ENCODE measurements around the gene EYS. TPM values are rescaled to one million over a fixed set of nuclear protein-coding genes. Genes with fewer than 3 reads are reported as not detected.
"Not testable (repeated sequence)": the region's sequence is repeated elsewhere in the genome, so short reads cannot be mapped to it uniquely, and the experiment has no call there.

Gene EYS
- total and polyA plus RNA-seq, 4 donors: 0.53 to 4.5 (median 2.4) TPM

DNA sequence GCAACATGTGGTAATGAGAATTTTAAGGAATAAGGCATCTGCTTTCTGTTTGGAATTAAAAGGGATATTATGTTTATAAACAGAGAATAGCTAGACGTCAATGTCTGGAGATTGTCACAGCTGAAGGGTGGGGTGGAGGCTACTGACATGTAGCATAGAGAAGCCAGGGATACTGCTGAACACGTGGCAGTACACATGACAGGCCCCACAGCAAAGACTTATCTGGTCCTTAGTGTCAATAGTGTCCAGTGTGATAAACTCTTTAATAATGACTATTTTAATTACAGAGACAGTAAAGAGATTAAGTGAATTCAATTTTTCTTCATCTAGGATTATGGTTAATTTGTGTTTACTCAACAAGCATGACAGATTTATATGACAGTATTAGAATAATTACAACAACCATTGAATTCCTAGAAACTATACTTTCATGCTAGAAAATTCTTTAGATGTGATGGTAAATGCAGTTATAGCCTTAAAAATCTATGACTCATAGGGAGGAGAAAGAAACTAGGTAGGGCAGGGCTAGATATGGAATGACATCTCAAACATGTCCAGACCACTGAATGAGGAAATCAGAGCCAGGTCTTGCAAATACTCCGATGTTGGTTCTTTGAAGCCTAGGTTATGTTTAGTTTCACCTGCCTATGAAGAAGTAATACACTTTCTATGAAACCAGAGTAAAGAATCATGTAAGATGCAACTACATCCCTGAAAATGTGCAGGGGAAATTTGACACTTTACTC lies 1671.9 kb downstream of the EYS start:
- Histone ChIP-seq H3K36me3 (ENCODE audit: control insufficient read depth, insufficient read depth, low read length) (no peaks in the 10 kb centered on the region), H3K9me3 (ENCODE audit: control insufficient read depth, insufficient read depth, low read length) (peaks cover 1% of the 10 kb centered on the region), H3K4me1 (ENCODE audit: control insufficient read depth, insufficient read depth, low read length) (no peaks in the 10 kb centered on the region), H3K27ac (ENCODE audit: low read depth, low read length) (no peak overlapping the region), H3K27me3 (ENCODE audit: control insufficient read depth, insufficient read depth, low read length) (no peaks in the 10 kb centered on the region), H3K4me3 (ENCODE audit: low read depth, low read length) (no peak overlapping the region)
- WGBS (ENCODE audit: insufficient coverage): 82% methylated on average over 1 of the region's 3 CpGs
- no peak for DNase-seq (ENCODE audit: low read depth in 4 of 6, low spot score in 6 of 6)

DNA sequence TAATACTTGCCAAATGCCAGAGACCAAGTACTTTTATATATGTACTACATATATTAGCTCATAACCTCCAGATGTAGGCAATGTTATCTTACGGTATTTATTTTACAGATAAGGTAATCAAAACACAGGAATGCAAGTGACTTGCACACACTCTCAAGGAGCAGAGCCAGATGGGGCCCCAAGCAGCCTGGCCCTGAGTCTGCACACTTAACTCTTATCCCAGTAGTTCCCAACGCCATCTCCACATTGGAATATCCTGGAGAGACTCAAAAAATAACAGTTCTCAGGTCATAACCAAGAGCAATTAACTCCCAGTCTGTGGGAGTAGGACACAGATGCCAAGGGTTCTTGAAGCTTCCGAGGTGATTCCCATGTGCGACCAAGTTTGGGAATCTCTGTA lies 1672.7 kb downstream of the EYS start:
- WGBS (ENCODE audit: insufficient coverage): 100% methylated on average over 1 of the region's 4 CpGs
- Histone ChIP-seq H3K4me3 (ENCODE audit: low read depth, low read length) (no peak overlapping the region), H3K27me3 (ENCODE audit: control insufficient read depth, insufficient read depth, low read length) (no peaks in the 10 kb centered on the region), H3K4me1 (ENCODE audit: control insufficient read depth, insufficient read depth, low read length) (no peaks in the 10 kb centered on the region), H3K9me3 (ENCODE audit: control insufficient read depth, insufficient read depth, low read length) (peaks cover 1% of the 10 kb centered on the region), H3K36me3 (ENCODE audit: control insufficient read depth, insufficient read depth, low read length) (no peaks in the 10 kb centered on the region), H3K27ac (ENCODE audit: low read depth, low read length) (no peak overlapping the region)
- no peak for DNase-seq (ENCODE audit: low read depth in 4 of 6, low spot score in 6 of 6)

- not testable (repeated sequence) for H3K27ac ChIP-seq (ENCODE audit: low read depth, low read length); H3K4me3 ChIP-seq (ENCODE audit: low read depth, low read length); H3K4me1 ChIP-seq (ENCODE audit: control insufficient read depth, insufficient read depth, low read length); H3K27me3 ChIP-seq (ENCODE audit: control insufficient read depth, insufficient read depth, low read length); DNase-seq (ENCODE audit: low read depth in 4 of 6, low spot score in 6 of 6); H3K36me3 ChIP-seq (ENCODE audit: control insufficient read depth, insufficient read depth, low read length); H3K9me3 ChIP-seq (ENCODE audit: control insufficient read depth, insufficient read depth, low read length)
- 97% methylated on average over 20 of the region's 21 CpGs for WGBS (ENCODE audit: insufficient coverage)
Measured at GRCh38 chr6:64030950-64031618, 1675.9 kb downstream of the EYS start.

DNA sequence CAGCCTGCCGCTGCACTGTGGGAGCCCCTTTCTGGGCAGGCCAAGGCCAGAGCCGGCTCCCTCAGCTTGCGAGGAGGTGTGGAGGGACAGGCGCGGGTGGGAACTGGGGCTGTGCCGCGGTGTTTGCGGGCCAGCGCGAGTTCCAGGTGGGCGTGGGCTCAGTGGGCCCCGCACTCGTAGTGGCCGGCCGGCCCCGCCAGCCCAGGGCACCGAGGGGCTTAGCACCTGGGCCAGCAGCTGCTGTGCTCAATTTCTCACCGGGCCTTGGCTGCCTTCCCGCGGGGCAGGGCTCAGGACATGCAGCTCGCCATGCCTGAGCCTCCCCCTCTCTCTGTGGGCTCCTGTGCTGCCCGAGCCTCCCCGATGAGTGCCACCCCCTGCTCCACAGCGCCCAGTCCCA lies 1683.3 kb downstream of the EYS start:
- no peaks in the 10 kb centered on the region for H3K9me3 ChIP-seq (ENCODE audit: control insufficient read depth, insufficient read depth, low read length)
- no peak overlapping the region for H3K4me3 ChIP-seq (ENCODE audit: low read depth, low read length)
- no peak for DNase-seq (ENCODE audit: low read depth in 4 of 6, low spot score in 6 of 6)
- no peak overlapping the region for H3K27ac ChIP-seq (ENCODE audit: low read depth, low read length)
- H3K4me1 ChIP-seq (ENCODE audit: control insufficient read depth, insufficient read depth, low read length): no peaks in the 10 kb centered on the region
- H3K27me3 ChIP-seq (ENCODE audit: control insufficient read depth, insufficient read depth, low read length): no peaks in the 10 kb centered on the region
- H3K36me3 ChIP-seq (ENCODE audit: control insufficient read depth, insufficient read depth, low read length): no peaks in the 10 kb centered on the region
- 96% methylated on average over 23 of the region's 24 CpGs for WGBS (ENCODE audit: insufficient coverage)

DNA sequence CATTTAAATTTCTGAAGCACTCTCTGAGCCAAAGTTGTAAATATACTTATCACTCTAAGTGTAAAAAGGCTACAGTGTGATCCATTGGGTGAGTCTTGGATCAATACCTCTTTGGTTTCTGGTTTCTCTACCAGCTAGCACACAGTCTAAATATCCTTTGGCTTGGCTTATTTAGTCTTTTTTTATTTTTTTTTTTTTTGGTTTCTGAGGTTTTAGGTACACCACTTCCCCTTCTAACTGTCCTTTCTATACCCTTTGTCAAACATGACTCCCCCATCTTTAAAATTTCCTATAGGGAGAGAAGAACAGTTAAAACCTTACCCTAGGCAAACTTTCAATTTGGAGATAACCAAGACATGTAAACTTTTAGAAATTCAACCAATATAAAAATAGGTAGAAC lies 1692.4 kb downstream of the EYS start:
- Histone ChIP-seq H3K27me3 (ENCODE audit: control insufficient read depth, insufficient read depth, low read length) (no peaks in the 10 kb centered on the region), H3K36me3 (ENCODE audit: control insufficient read depth, insufficient read depth, low read length) (no peaks in the 10 kb centered on the region), H3K9me3 (ENCODE audit: control insufficient read depth, insufficient read depth, low read length) (no peaks in the 10 kb centered on the region), H3K4me1 (ENCODE audit: control insufficient read depth, insufficient read depth, low read length) (no peaks in the 10 kb centered on the region), H3K4me3 (ENCODE audit: low read depth, low read length) (no peak overlapping the region), H3K27ac (ENCODE audit: low read depth, low read length) (no peak overlapping the region)
- DNase-seq (ENCODE audit: low read depth in 4 of 6, low spot score in 6 of 6): no peak

- peak in 3 of 6 donors; percentile 24 to 86 (median 84) for DNase-seq (ENCODE audit: low read depth in 4 of 6, low spot score in 6 of 6)
- no peaks in the 10 kb centered on the region for H3K36me3 ChIP-seq (ENCODE audit: control insufficient read depth, insufficient read depth, low read length)
- H3K9me3 ChIP-seq (ENCODE audit: control insufficient read depth, insufficient read depth, low read length): no peaks in the 10 kb centered on the region
- no peak overlapping the region for H3K4me3 ChIP-seq (ENCODE audit: low read depth, low read length)
- peak overlapping the region; percentile 47 for H3K27ac ChIP-seq (ENCODE audit: low read depth, low read length)
- 21% methylated on average over 5 of the region's 8 CpGs for WGBS (ENCODE audit: insufficient coverage)
- no peaks in the 10 kb centered on the region for H3K27me3 ChIP-seq (ENCODE audit: control insufficient read depth, insufficient read depth, low read length)
- no peaks in the 10 kb centered on the region for H3K4me1 ChIP-seq (ENCODE audit: control insufficient read depth, insufficient read depth, low read length)
Measured at GRCh38 chr6:64013011-64013410, 1694.0 kb downstream of the EYS start.

DNA sequence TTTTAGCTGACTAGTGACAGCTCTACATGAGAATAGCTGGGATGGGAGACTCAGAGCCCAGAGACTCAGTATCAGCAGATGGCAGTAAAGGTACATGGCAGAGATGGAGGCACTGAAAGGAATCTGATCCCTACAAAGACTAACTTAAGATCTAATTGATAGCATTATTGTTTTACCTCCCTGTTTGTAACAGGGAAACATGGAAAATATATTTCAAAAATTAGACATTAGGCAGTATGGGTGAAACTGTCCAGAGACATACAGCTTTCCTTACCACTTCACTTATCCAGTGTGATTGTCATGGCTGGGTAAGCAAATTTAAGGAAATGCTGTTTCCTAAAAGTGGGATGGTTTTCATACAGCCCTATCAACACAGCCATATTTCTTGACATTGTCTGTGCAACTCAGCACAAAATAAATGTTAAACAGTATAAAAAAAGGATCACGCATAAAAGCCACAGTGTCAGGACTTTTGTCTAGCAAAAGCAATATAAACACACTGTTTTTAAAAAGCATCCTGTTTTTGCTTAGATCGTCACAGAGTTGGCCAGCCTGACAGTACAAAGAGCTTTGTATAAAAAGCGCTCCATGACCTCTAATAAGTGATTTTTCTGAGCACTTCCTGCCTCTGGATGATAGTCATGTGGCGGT lies 1694.5 kb downstream of the EYS start:
- Histone ChIP-seq H3K36me3 (ENCODE audit: control insufficient read depth, insufficient read depth, low read length) (no peaks in the 10 kb centered on the region), H3K27ac (ENCODE audit: low read depth, low read length) (peak overlapping the region; percentile 47), H3K4me1 (ENCODE audit: control insufficient read depth, insufficient read depth, low read length) (no peaks in the 10 kb centered on the region), H3K27me3 (ENCODE audit: control insufficient read depth, insufficient read depth, low read length) (no peaks in the 10 kb centered on the region), H3K4me3 (ENCODE audit: low read depth, low read length) (no peak overlapping the region), H3K9me3 (ENCODE audit: control insufficient read depth, insufficient read depth, low read length) (no peaks in the 10 kb centered on the region)
- DNase-seq (ENCODE audit: low read depth in 4 of 6, low spot score in 6 of 6): peak; percentile 65 to 97 (median 78)
- 30% methylated on average over 3 of the region's 4 CpGs for WGBS (ENCODE audit: insufficient coverage)

DNA sequence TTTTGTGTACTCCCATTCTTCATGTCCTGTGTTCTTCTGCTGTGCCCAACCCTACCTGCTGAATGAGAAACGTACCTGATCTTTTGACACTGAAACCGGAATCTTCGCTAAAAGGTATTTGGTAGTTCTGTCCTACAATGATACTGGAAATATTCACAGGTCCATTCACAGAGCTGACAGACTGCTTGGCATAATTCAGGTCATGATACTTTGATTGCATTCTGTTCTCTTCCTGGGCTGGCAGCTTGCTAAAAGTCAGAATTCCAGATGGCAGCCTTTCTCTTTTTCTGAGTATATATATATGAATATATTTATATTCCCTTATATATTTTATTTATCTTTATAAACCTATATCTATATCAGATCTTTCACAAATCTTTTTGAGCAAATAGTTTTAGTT lies 1696.4 kb downstream of the EYS start:
- 76% methylated on average over 3 of the region's 3 CpGs for WGBS (ENCODE audit: insufficient coverage)
- DNase-seq (ENCODE audit: low read depth in 4 of 6, low spot score in 6 of 6): peak in 1 of 6 donors; percentile 30
- no peaks in the 10 kb centered on the region for H3K9me3 ChIP-seq (ENCODE audit: control insufficient read depth, insufficient read depth, low read length)
- no peaks in the 10 kb centered on the region for H3K4me1 ChIP-seq (ENCODE audit: control insufficient read depth, insufficient read depth, low read length)
- no peaks in the 10 kb centered on the region for H3K27me3 ChIP-seq (ENCODE audit: control insufficient read depth, insufficient read depth, low read length)
- H3K4me3 ChIP-seq (ENCODE audit: low read depth, low read length): no peak overlapping the region
- no peak overlapping the region for H3K27ac ChIP-seq (ENCODE audit: low read depth, low read length)
- no peaks in the 10 kb centered on the region for H3K36me3 ChIP-seq (ENCODE audit: control insufficient read depth, insufficient read depth, low read length)

- H3K27me3 ChIP-seq (ENCODE audit: control insufficient read depth, insufficient read depth, low read length): no peaks in the 10 kb centered on the region
- no peak for DNase-seq (ENCODE audit: low read depth in 4 of 6, low spot score in 6 of 6)
- WGBS (ENCODE audit: insufficient coverage): 85% methylated on average over 8 of the region's 8 CpGs
Measured at GRCh38 chr6:64010010-64010409, 1697.0 kb downstream of the EYS start.

DNA sequence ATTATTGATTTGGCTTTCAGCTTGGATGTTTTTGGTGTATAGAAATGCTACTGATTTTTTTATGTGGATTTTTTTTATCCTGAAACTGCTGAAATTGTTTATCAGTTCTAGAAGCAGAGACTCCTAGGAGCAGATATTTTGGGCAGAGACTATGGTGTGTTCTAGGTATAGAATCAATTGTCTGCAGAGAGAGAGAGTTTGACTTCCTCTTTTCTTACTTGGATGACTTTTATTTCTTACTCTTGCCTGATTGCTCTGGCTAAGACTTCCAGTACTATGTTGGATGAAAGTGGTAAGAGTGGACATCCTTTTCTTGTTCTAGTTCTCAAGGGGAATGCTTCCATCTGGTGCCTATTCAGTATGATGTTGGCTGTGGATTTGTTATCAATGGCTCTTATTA lies 1700.8 kb downstream of the EYS start:
- H3K4me1 ChIP-seq (ENCODE audit: control insufficient read depth, insufficient read depth, low read length): no peaks in the 10 kb centered on the region
- no peak overlapping the region for H3K27ac ChIP-seq (ENCODE audit: low read depth, low read length)
- DNase-seq (ENCODE audit: low read depth in 4 of 6, low spot score in 6 of 6): no peak
- H3K4me3 ChIP-seq (ENCODE audit: low read depth, low read length): no peak overlapping the region
- no peaks in the 10 kb centered on the region for H3K27me3 ChIP-seq (ENCODE audit: control insufficient read depth, insufficient read depth, low read length)
- H3K36me3 ChIP-seq (ENCODE audit: control insufficient read depth, insufficient read depth, low read length): no peaks in the 10 kb centered on the region
- H3K9me3 ChIP-seq (ENCODE audit: control insufficient read depth, insufficient read depth, low read length): no peaks in the 10 kb centered on the region

More at GRCh38 chr6:64010010-64010409, 1697.0 kb downstream of the EYS start:
- Histone ChIP-seq H3K4me3 (ENCODE audit: low read depth, low read length) (no peak overlapping the region), H3K27ac (ENCODE audit: low read depth, low read length) (no peak overlapping the region), H3K4me1 (ENCODE audit: control insufficient read depth, insufficient read depth, low read length) (no peaks in the 10 kb centered on the region), H3K36me3 (ENCODE audit: control insufficient read depth, insufficient read depth, low read length) (no peaks in the 10 kb centered on the region), H3K9me3 (ENCODE audit: control insufficient read depth, insufficient read depth, low read length) (no peaks in the 10 kb centered on the region)

All from spinal cord (tissue), 10 donors.